GM21360 (cell line): Measurements from ENCODE around the gene CTSW.
A peak's percentile ranks its signal among the peaks of the same experiment; 100 is the strongest.

Experiments used
- ATAC-seq: cut with Tn5 transposase; IDR thresholded peaks from one replicate; pipeline ENCODE4 v1.9.1; 2021; ENCODE audit warnings: mild to moderate bottlenecking, moderate library complexity; ENCODE audit not compliant: unreplicated experiment

CTSW gene

GRCh38 chr11:65867284-65868071 lies 12.2 kb upstream of the CTSW start:
- ATAC-seq, result no peak

GRCh38 chr11:65868076-65868667 lies 11.5 kb upstream of the CTSW start:
- ATAC-seq, result no peak

GRCh38 chr11:65868907-65869306 lies 10.7 kb upstream of the CTSW start:
- no peak for ATAC-seq

GRCh38 chr11:65869643-65870306 lies 9.9 kb upstream of the CTSW start:
- no peak for ATAC-seq

DNA sequence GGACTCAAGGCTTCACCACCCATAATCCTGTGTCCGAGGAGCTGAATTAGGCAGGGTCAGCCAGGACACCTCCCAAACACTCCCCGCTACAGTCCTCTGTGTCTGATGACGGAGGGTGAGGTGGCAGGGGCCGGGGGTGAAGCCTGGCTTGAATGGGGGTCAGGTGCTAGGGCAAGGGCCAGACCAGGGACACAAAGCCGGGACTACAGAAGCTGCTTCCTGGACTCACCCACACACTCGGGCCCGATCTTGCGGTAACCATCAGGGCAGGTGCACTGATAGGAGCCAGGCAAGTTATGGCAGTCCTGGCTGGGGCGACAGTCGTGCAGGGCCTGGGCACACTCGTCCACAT lies 9.4 kb upstream of the CTSW start:
- no peak for ATAC-seq

GRCh38 chr11:65870706-65871681 lies 8.6 kb upstream of the CTSW start:
- ATAC-seq, result no peak

DNA sequence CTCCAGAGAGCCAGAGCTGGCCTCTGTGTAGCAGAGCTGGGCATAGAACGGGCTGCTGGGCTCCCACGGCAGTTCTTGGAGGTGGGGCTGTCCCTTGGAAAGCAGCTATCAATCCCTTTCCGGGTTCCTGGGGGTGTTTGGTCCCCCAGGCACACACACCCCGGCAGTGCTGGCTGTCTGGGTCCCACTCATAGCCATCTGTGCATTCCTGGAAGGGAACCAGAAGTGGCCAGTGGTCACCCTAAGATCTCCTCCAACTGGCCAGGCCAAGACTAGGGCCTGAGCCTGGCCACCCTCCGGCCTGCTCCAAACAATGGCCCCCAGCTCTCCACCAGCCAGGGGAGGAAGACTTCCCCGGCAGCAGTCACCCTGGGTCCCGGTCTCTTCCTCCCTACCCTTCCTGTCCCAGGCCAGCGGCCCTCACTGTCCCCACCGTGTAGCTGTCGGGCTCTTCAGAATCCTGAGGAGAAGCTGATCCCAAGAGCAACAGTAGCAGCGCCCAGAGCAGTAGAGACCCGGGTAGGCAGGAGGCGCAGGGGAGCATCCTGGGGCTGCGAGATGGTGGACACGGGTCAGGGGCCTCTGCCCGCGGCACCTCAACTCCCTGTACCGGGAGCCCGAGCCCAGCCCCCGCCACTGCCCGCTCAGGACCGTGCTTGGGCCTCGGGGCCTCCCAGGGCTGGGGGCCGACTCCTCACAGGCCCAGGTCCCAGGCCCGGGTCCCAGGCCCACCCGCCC lies 7.7 kb upstream of the CTSW start:
- ATAC-seq, result no peak

GRCh38 chr11:65872586-65873317 lies 6.9 kb upstream of the CTSW start, which contains the start of gene EFEMP2:
TSS of gene EFEMP2 (minus strand) at chr11:65872800. CDS start at chr11:65872354, 446 bp downstream.
- no peak for ATAC-seq

GRCh38 chr11:65873318-65874156 lies 6.1 kb upstream of the CTSW start:
- peak; percentile 78 for ATAC-seq

GRCh38 chr11:65880027-65880426 lies 390 bp downstream of the CTSW start:
- no peak for ATAC-seq

DNA sequence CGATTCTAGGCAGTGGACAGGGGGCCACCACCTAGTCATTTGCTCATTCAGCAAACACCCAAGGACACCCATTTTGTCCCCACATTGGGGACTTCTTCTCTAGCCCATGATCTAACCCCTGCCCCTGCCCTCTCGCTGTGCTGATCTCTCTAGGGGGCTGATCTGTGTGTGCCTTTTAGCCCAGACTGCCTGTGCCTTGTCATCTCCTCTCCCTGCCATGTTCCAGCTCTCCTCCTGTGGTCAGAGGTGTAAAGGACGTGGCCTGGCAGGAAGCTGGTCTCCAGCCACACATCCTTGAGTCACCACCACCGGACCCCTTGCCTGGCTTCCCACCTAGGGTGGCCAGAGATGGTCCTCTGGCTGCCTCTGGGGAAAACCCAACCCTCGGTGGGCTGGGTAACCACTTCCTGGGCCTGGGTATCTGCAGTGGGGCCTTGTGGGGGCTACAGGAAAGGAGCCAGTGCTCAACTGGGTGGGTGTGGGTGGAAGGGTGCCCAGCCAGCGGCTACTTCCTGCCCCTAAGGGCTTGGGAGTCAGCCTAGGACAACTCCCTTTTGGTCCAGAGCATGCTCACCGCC lies 1.3 kb downstream of the CTSW start:
- no peak for ATAC-seq

GRCh38 chr11:65882120-65883057 lies 2.8 kb downstream of the CTSW start:
- no peak for ATAC-seq

DNA sequence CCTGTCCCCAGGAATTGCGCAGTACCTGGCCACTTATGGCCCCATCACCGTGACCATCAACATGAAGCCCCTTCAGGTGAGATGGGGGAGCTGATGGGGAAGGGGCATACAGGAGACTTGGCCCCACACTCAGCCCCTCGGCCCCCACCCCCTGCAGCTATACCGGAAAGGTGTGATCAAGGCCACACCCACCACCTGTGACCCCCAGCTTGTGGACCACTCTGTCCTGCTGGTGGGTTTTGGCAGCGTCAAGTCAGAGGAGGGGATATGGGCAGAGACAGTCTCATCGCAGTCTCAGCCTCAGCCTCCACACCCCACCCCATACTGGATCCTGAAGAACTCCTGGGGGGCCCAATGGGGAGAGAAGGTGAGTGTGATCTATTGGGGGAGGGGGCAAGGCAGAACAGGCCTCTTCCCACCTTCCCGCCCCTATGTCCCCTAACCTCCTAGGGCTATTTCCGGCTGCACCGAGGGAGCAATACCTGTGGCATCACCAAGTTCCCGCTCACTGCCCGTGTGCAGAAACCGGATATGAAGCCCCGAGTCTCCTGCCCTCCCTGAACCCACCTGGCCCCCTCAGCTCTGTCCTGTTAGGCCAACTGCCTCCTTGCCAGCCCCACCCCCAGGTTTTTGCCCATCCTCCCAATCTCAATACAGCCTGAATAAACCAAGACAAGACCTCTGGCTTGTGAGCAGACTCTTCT lies 3.6 kb downstream of the CTSW start:
- ATAC-seq, result no peak

- no peak for ATAC-seq
Observed at GRCh38 chr11:65883786-65884715, 4.4 kb downstream of the CTSW start.

DNA sequence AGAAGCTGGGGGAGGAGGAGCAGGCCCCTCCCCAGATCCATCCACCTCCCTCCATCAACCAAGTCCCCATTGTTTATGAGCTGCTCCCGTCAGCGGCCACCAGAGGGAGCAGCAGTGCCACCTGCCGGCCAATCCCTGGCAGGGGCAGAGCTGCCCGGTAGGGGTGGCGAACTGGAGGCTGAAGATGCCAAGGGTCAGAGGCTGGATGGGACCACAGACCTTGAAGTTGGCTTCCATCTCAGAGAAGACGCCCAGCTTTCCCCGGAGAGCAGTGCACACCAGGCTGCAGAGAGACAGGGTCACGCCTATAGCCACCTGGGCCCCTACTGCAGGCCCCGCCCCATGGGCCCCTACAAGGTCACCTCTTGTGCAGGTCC lies 5.1 kb downstream of the CTSW start:
- ATAC-seq, result no peak

DNA sequence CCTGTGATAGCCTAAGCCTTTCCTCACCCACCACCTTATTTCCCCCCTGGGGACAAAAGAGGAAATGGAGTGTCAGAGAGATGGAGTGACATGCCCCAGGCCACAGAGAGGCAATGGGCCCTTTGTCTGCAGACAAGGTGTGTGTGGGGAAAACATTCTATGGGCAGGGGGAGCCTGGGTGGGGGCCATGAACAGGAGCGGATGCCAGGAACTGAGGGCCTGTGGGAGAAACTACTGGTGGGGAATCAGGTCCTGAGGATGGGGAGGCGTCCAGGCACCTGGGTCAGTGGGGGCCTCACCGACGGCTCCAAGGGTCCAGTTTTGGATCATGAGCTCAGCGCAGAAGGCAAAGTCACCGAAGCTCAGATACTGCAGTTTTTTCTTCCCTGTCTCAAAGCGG lies 5.6 kb downstream of the CTSW start:
- no peak for ATAC-seq
